Skeletal muscle satellite cell (primary cell): ENCODE measurements around the gene FAM186B.
"Not testable (repeated sequence)": the region's sequence is repeated elsewhere in the genome, so short reads cannot be mapped to it uniquely, and the experiment has no call there.

ENCODE experiments used
- H3K27me3 ChIP-seq: 2 replicates; pipeline ENCODE4 v1.7.0; 2013; ENCODE audit warnings: low read length; ENCODE audit not compliant: control insufficient read depth, insufficient read depth
- H3K36me3 ChIP-seq: 2 replicates; pipeline ENCODE4 v1.7.0; 2013; ENCODE audit warnings: mild to moderate bottlenecking, control low read depth, low read length; ENCODE audit not compliant: insufficient read depth
- H3K4me1 ChIP-seq: 2 replicates; pipeline ENCODE4 v1.7.0; 2013; ENCODE audit warnings: low read length; ENCODE audit not compliant: control insufficient read depth, insufficient read depth
- H3K4me2 ChIP-seq: 2 replicates; pipeline ENCODE4 v1.7.0; 2013; ENCODE audit warnings: mild to moderate bottlenecking, low read length
- H3K4me3 ChIP-seq: 2 replicates; pipeline ENCODE4 v1.7.0; 2013; ENCODE audit warnings: low read length
- H3K9ac ChIP-seq: 2 replicates; pipeline ENCODE4 v1.7.0; 2013; ENCODE audit warnings: mild to moderate bottlenecking, low read depth, low read length, moderate library complexity
- H3K9me3 ChIP-seq: replicated peaks from 2 replicates; pipeline ENCODE4 v1.7.0; 2013; ENCODE audit warnings: mild to moderate bottlenecking, control low read depth, low read length

FAM186B gene

GRCh38 chr12:49621651-49622500, 16.4 kb upstream of the FAM186B start:
- Histone ChIP-seq H3K36me3 (no peaks in the 10 kb centered on the region), H3K9ac (peak overlapping the region; percentile 78), H3K9me3 (no peaks in the 10 kb centered on the region), H3K4me1 (peaks cover 18% of the 10 kb centered on the region), H3K4me2 (peak overlapping the region; percentile 85), H3K4me3 (peak overlapping the region; percentile 74), H3K27me3 (peaks cover 24% of the 10 kb centered on the region)

- Histone ChIP-seq H3K9me3 (peaks cover 7% of the 10 kb centered on the region), H3K9ac (no peak overlapping the region), H3K27me3 (peaks cover 30% of the 10 kb centered on the region), H3K4me3 (no peak overlapping the region), H3K4me2 (no peak overlapping the region), H3K36me3 (no peaks in the 10 kb centered on the region), H3K4me1 (peaks cover 18% of the 10 kb centered on the region)
These were observed 13.8 kb upstream of the FAM186B start for GRCh38 chr12:49619286-49619685.

GRCh38 chr12:49618576-49618975, 13.1 kb upstream of the FAM186B start:
- Histone ChIP-seq H3K27me3 (peaks cover 30% of the 10 kb centered on the region), H3K9me3 (peaks cover 7% of the 10 kb centered on the region), H3K9ac (no peak overlapping the region)

GRCh38 chr12:49616533-49617219, 11.2 kb upstream of the FAM186B start:
- Histone ChIP-seq H3K9ac (no peak overlapping the region), H3K27me3 (peaks cover 30% of the 10 kb centered on the region), H3K9me3 (peaks cover 7% of the 10 kb centered on the region), H3K4me3 (no peak overlapping the region), H3K4me2 (no peak overlapping the region), H3K4me1 (peaks cover 2% of the 10 kb centered on the region), H3K36me3 (no peaks in the 10 kb centered on the region)

More at GRCh38 chr12:49618576-49618975, 13.1 kb upstream of the FAM186B start:
- peaks cover 12% of the 10 kb centered on the region for H3K4me1 ChIP-seq
- no peaks in the 10 kb centered on the region for H3K36me3 ChIP-seq
- no peak overlapping the region for H3K4me2 ChIP-seq
- no peak overlapping the region for H3K4me3 ChIP-seq

- Histone ChIP-seq H3K4me1 (no peaks in the 10 kb centered on the region), H3K9ac (no peak overlapping the region), H3K9me3 (peaks cover 7% of the 10 kb centered on the region), H3K36me3 (no peaks in the 10 kb centered on the region), H3K4me2 (no peak overlapping the region), H3K4me3 (no peak overlapping the region), H3K27me3 (peaks cover 27% of the 10 kb centered on the region)
These were observed 10.3 kb upstream of the FAM186B start for GRCh38 chr12:49615725-49616124.

- Histone ChIP-seq H3K9me3 (peaks cover 7% of the 10 kb centered on the region), H3K4me3 (no peak overlapping the region), H3K4me2 (no peak overlapping the region), H3K36me3 (no peaks in the 10 kb centered on the region), H3K9ac (no peak overlapping the region), H3K27me3 (peaks cover 8% of the 10 kb centered on the region), H3K4me1 (no peaks in the 10 kb centered on the region)
These were observed 6.8 kb upstream of the FAM186B start for GRCh38 chr12:49612210-49612609.

GRCh38 chr12:49610785-49611184, 5.3 kb upstream of the FAM186B start:
- H3K36me3 ChIP-seq, H3K4me1 ChIP-seq, H3K9me3 ChIP-seq, H3K4me3 ChIP-seq, H3K4me2 ChIP-seq, H3K27me3 ChIP-seq, H3K9ac ChIP-seq: not testable (repeated sequence)

- H3K4me3 ChIP-seq, result no peak overlapping the region
- H3K27me3 ChIP-seq, result no peaks in the 10 kb centered on the region
- no peak overlapping the region for H3K9ac ChIP-seq
- no peaks in the 10 kb centered on the region for H3K9me3 ChIP-seq
- H3K4me2 ChIP-seq, result no peak overlapping the region
- no peaks in the 10 kb centered on the region for H3K36me3 ChIP-seq
- H3K4me1 ChIP-seq, result no peaks in the 10 kb centered on the region
These were observed 4.4 kb upstream of the FAM186B start for GRCh38 chr12:49609875-49610154.

GRCh38 chr12:49609059-49609874, 3.8 kb upstream of the FAM186B start:
- Histone ChIP-seq H3K36me3 (no peaks in the 10 kb centered on the region), H3K9ac (no peak overlapping the region), H3K4me1 (no peaks in the 10 kb centered on the region), H3K9me3 (no peaks in the 10 kb centered on the region), H3K27me3 (no peaks in the 10 kb centered on the region), H3K4me3 (no peak overlapping the region), H3K4me2 (no peak overlapping the region)

GRCh38 chr12:49604856-49605255, 583 bp downstream of the FAM186B start:
- no peaks in the 10 kb centered on the region for H3K4me1 ChIP-seq
- peaks cover 4% of the 10 kb centered on the region for H3K36me3 ChIP-seq
- H3K4me3 ChIP-seq, result no peak overlapping the region
- no peaks in the 10 kb centered on the region for H3K9me3 ChIP-seq
- H3K9ac ChIP-seq, result no peak overlapping the region
- no peaks in the 10 kb centered on the region for H3K27me3 ChIP-seq
- H3K4me2 ChIP-seq, result no peak overlapping the region

- Histone ChIP-seq H3K4me2 (no peak overlapping the region), H3K36me3 (peaks cover 4% of the 10 kb centered on the region), H3K4me3 (no peak overlapping the region), H3K9me3 (no peaks in the 10 kb centered on the region), H3K27me3 (no peaks in the 10 kb centered on the region), H3K4me1 (no peaks in the 10 kb centered on the region), H3K9ac (no peak overlapping the region)
These were observed 1.7 kb downstream of the FAM186B start for GRCh38 chr12:49603721-49604120.
